G401 (cell line): ENCODE results near the gene ATIC. TPM values are rescaled to one million over a fixed set of nuclear protein-coding genes. Genes with fewer than 3 reads are reported as not detected.

ENCODE experiments used
- DNase-seq: peaks from one replicate; pipeline ENCODE4 v3.0.0-alpha.2; 2015; ENCODE audit warnings: low spot score
- in situ Hi-C: cut with HindIII; loops from 2 replicates; pipeline ENCODE4 v1.10.0; 2016; ENCODE audit warnings: low sequenced_read_pairs, mixed read lengths
- total RNA-seq: library from RNA; depleted of rRNA; stranded (reverse); fragments of >200 nt; shearing (Covaris generic); gene quantifications from 2 replicates; pipeline ENCODE4 v1.2.3, GENCODE V29; 2014; rRNA removed

Gene ATIC
- 31.8 and 60.6 TPM in 2 replicates for total RNA-seq

GRCh38 chr2:215311625-215312396 lies at the start of gene ATIC:
Gene ATIC (plus strand): TSS chr2:215312059. CDS start chr2:215312143, 84 bp downstream.
- in situ Hi-C loops: no loop called here
- peak; percentile 84 for DNase-seq

DNA sequence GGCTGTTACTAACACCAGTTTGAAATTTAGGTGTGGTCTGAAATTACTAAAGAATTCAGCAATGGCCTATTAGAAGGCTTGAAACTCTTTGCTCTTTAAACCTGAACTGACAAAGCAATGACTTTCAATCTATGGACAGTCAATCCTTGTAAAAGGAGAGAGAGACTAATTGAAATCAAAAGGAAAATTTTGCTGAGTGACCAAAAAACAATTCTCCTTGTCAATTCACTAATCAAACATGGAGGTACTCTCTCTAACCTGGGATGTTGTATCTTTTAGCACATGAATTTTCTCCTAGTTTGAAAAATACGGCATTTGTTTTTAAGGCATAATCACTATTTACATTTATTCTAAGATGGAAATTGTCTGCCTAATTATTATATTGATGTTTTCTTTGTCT lies 49.6 kb upstream of the ATIC start:
- in situ Hi-C loops: no loop called here
- DNase-seq: no peak

- in situ Hi-C loops: no loop called here
- DNase-seq: no peak
Measured at GRCh38 chr2:215262741-215263362, 49.0 kb upstream of the ATIC start.

DNA sequence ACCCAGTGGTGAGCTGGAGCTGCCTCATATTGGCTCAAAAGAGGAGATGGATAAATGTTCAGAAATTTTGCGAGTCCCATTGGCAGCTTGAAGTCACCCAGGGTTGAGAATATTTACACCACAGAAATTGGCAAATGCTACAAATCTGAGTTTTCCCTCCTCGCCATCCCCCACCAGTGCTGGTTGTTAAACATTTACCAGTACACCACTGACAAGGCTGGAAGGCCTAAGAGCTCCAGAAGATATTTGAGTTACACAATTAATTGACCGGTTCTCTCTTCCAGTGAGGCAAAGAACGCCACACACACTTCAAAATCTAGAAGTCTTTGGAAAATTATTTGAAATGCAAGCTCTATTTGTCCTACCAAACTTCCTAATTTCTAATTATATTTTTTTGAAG lies 47.5 kb upstream of the ATIC start:
- DNase-seq: no peak
- in situ Hi-C loops: no loop called here

- DNase-seq: peak; percentile 70
- in situ Hi-C loops: no loop called here
Measured at GRCh38 chr2:215269397-215270117, 42.3 kb upstream of the ATIC start.

DNA sequence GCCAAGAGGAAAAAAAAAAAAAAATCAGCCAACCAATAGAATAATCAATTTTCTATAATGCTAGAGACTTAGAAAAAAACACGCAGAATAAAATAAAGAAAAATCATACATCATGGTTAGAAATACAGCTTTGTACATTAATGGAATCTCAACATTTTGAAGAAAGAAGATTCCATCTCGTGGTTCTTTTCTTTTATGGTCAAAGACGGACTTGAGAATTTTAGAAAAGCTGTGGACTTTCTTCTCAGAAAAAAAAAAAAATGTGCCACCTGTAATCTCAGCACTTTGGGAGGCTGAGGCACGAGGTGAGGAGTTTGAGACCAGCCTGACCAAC lies 41.8 kb upstream of the ATIC start:
- DNase-seq: no peak
- in situ Hi-C loops: no loop called here

- in situ Hi-C loops: no loop called here
- DNase-seq: no peak
Measured at GRCh38 chr2:215271446-215271845, 40.4 kb upstream of the ATIC start.

DNA sequence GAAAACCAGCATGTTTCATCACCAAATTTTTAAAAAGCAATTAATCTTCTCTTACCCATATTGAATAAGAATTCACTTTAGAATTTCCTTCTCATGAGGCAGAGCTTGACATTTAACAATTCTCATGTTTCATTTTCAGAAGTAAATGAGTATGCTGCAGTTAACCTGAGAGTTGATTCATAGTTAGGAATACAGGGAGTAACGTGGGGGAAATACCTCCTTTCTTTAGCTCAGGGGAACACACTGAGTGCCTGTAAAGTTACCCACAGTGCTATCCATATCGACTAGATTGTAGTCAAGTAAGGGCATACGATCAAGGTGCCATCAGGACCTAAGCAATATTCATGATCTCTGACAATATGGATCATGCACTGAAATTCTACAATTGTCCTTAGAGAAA lies 38.9 kb upstream of the ATIC start:
- in situ Hi-C loops: no loop called here
- DNase-seq: no peak

GRCh38 chr2:215274829-215275228 lies 37.0 kb upstream of the ATIC start:
- DNase-seq: no peak
- in situ Hi-C loops: no loop called here

DNA sequence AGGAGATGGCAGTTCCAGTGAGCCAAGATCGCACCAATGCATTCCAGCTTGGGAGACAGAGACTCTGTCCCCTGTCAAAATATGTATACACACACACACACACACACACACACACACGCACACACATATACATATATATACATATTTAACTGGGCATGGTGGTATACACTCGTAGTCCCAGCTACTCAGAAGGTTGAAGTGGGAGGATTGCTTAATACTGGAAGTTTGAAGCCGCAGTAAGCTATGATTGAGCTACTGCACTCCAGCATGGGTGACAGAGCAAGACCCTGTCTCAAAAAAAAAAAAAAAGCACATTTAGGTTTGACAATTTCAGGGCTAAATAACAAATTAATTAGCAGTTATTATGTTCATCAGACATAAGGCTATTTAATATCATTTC lies 36.0 kb upstream of the ATIC start:
- no peak for DNase-seq
- in situ Hi-C loops: no loop called here

GRCh38 chr2:215277944-215278343 lies 33.9 kb upstream of the ATIC start:
- DNase-seq: no peak
- in situ Hi-C loops: no loop called here

DNA sequence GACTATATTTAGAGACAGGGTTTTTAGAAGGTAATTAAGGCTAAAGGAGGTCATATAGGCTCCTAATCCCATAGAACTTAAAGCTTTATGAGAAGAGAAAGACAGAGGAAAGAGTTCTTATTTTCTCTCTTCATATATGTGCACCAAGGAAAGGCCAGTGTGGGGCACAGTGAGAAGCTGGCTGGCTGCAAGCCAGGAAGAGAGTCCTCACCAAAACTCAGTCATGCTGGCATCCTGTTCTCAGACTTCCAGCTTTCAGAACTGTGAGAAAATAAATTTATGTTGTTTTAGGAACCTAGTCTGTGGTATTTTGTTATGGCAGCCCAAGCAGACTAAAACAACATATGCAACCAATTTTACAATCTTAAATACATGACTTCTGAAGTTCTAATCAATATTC lies 31.5 kb upstream of the ATIC start:
- in situ Hi-C loops: no loop called here
- no peak for DNase-seq

- in situ Hi-C loops: no loop called here
- DNase-seq: no peak
Measured at GRCh38 chr2:215283221-215283620, 28.6 kb upstream of the ATIC start.

DNA sequence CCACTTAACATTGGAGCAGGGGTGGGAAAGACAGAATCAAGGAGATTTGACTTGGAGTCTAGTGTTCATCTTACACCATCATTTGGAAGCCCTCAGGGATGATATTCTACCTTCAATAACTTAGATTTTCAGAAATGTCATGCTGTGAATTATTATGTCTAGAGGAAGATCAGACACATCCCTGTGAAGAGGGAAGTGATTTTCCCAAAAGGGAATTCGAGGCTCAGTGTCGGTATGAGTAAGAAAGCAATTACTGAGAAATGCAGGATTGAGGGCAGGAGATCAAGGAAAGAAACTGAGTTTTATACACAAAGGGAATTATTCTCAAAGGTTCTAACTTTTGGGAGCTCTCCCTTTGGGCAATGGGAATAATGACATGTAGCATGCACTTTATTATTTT lies 25.6 kb upstream of the ATIC start:
- in situ Hi-C loops: no loop called here
- DNase-seq: no peak

DNA sequence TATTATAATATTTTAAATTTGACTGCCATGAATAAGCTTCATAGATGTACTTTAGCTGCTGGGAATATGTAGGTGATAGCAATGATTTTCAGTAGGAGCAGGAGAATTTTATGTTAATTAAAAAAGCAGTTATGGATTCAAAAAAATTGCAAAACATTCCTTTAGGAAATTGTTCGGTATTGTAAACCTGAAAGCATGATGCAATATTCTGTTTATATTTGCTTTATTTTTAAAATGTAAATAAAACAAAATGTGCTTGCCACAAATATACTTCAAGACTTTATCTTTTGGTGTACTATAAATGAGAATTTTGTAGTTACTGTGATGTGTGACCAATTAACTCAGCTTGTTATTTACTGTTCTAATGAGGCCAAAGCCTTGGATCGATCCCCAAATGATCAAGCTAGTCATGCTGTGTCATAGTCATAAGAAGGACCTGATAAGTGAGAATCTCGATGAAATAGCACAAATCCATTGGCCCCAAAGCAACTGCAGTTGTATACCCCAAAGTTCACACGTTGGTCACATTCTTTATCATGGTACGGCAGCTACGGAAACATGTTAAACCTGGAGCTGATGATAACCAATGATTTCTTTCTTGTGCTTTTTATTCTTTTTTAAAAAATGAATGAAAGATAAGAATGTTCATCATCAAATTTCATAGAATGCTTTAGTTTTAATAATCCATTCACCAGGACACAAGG lies 23.6 kb upstream of the ATIC start:
- no peak for DNase-seq
- in situ Hi-C loops: no loop called here

DNA sequence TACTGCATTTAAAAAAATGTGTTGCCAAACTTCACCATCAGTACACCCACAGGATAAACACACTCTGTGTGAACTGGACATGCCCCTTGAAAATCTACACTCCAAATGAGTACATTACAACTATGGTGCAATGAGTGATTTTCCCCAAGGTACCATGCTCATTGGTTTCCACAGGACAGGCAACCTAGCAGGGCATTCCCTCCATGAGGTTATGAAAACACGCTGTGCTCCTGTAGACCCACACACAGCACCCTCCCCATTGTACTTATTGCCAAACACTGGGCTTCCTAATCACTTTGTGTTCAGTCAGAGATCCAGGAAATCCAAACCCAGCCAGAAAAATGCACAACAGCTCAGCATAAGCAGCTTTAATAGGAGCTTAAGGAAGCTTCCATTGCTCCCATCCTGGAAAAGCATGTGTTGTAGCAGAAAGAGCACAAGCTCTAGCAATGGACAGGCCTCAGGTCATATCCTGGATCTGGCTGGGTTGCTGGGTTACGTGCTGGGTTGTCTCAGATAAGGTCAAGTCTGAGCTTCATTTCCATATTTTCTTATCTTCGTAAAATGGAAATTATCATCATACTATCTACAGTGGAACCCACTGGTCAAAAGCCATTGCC lies 20.8 kb upstream of the ATIC start:
- in situ Hi-C loops: no loop called here
- DNase-seq: no peak

DNA sequence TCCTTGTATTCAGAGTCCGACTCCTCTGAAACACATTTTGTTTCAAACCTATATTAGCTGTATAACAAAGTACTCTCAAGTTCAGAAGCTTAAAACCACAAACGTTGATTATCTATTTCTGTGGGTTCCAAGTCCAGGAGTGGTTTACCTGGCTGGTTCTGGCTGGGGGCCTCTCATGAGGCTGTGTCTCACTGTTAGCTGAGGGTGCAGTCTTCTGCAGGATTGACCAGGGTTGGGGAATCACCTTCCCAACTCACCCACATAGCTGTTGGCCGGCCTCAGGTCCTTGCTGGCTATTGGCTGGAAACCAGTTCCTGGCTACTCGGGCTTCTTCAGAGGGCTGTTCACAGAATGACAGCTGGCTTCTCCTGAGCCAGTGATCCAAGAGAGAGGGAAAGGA lies 18.0 kb upstream of the ATIC start:
- DNase-seq: no peak
- in situ Hi-C loops: no loop called here

GRCh38 chr2:215299337-215299859 lies 12.5 kb upstream of the ATIC start:
- in situ Hi-C loops: no loop called here

DNA sequence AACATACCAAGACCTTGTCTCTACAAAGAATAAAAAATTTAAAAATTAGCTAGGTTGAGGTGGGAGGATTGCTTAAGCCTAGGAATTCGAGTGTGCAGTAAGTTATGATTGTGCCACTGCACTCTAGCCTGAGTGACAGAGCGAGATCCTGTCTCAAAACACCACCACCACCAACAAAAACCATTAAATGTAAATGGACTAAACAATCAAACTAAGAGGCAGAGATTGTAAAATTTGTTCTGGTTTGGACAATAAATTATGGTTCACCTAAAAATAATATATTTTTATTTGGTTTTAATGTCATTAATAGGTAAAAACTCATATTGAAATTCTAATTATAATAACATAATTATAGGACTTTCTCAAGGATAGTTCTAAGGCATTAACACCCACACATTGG lies 9.9 kb upstream of the ATIC start:
- in situ Hi-C loops: no loop called here
- DNase-seq: no peak

More at GRCh38 chr2:215299337-215299859, 12.5 kb upstream of the ATIC start:
- peak; percentile 49 for DNase-seq
